Measurements from ENCODE around the gene RAPSN. TPM values are rescaled to one million over a fixed set of nuclear protein-coding genes. Genes with fewer than 3 reads are reported as not detected.

Gene RAPSN
- under 1 TPM; 0.41 to 0.96 (median 0.95) TPM for total RNA-seq
- long read RNA-seq, donor 1, partial matches to known transcripts, result 0 of 1 reads
- long read RNA-seq, donor 1, other reads (novel, unspliced or antisense), result 1 of 1 reads
- long read RNA-seq, donor 2, result 0 reads

- intact Hi-C loops (cut with DNase I, micrococcal nuclease), result no loop called here
- DNase-seq, result no peak
- Histone ChIP-seq H3K9me3 (no peaks in the 10 kb centered on the region), H3K4me1 (ENCODE audit: low read depth) (no peaks in the 10 kb centered on the region), H3K36me3 (ENCODE audit: low read depth) (no peaks in the 10 kb centered on the region), H3K4me3 (no peak within 1 kb of the TSS)
- no peak for TF ChIP-seq CTCF (IDR thresholded peaks at IDR 0.05)
- ATAC-seq, result peak; percentile 18
Measured at GRCh38 chr11:47448566-47449427, at the start of gene RAPSN. Gene RAPSN (minus strand): TSS chr11:47449136. CDS start chr11:47448964, 172 bp downstream.

GRCh38 chr11:47498149-47498548, 49.2 kb upstream of the RAPSN start:
- DNase-seq, result no peak
- Histone ChIP-seq H3K4me1 (ENCODE audit: low read depth) (no peaks in the 10 kb centered on the region), H3K36me3 (ENCODE audit: low read depth) (no peaks in the 10 kb centered on the region), H3K9me3 (no peaks in the 10 kb centered on the region), H3K4me3 (no peak overlapping the region)
- no peak for TF ChIP-seq CTCF (IDR thresholded peaks at IDR 0.05)
- no peak for ATAC-seq
- intact Hi-C loops (cut with DNase I, micrococcal nuclease), result no loop called here

- Histone ChIP-seq H3K36me3 (ENCODE audit: low read depth) (no peaks in the 10 kb centered on the region), H3K9me3 (no peaks in the 10 kb centered on the region), H3K4me3 (no peak overlapping the region), H3K4me1 (ENCODE audit: low read depth) (no peaks in the 10 kb centered on the region)
- DNase-seq (no peak), ATAC-seq (no peak)
- no peak for TF ChIP-seq CTCF (IDR thresholded peaks at IDR 0.05)
- intact Hi-C loops (cut with DNase I, micrococcal nuclease), result no loop called here
Measured at GRCh38 chr11:47496808-47497207, 47.9 kb upstream of the RAPSN start.

DNA sequence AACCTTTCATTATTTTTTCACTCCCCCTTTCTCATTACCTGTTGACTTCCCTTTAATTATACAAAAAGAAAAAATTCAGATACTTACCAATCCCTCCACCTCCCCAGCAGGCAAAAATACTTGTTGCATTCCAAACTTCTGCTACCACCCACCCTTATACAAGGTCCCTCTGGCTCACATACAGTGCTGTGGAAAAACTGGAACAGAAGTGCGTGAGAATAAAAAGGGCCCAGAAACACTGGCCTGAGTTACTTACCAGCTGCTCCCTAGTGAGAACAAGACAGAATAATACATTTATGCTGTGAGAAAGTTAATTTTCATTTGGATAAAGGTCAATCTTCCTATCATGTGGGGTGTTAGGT, 46.9 kb upstream of the RAPSN start:
- Histone ChIP-seq H3K4me3 (no peak overlapping the region), H3K4me1 (ENCODE audit: low read depth) (no peaks in the 10 kb centered on the region), H3K36me3 (ENCODE audit: low read depth) (no peaks in the 10 kb centered on the region), H3K9me3 (no peaks in the 10 kb centered on the region)
- intact Hi-C loops (cut with DNase I, micrococcal nuclease), result no loop called here
- no peak for ATAC-seq
- no peak for DNase-seq
- TF ChIP-seq CTCF (IDR thresholded peaks at IDR 0.05), result no peak

- DNase-seq (no peak), ATAC-seq (no peak)
- Histone ChIP-seq H3K36me3 (ENCODE audit: low read depth) (no peaks in the 10 kb centered on the region), H3K4me1 (ENCODE audit: low read depth) (no peaks in the 10 kb centered on the region), H3K4me3 (no peak overlapping the region), H3K9me3 (no peaks in the 10 kb centered on the region)
- TF ChIP-seq CTCF (IDR thresholded peaks at IDR 0.05), result no peak
- intact Hi-C loops (cut with DNase I, micrococcal nuclease), result no loop called here
Measured at GRCh38 chr11:47495011-47495855, 46.3 kb upstream of the RAPSN start.

Data from mucosa of descending colon (tissue), 3 donors.